NT2/D1 (cell line): ENCODE measurements around the gene SEL1L2.

Source experiments
- SUZ12 ChIP-seq: IDR thresholded peaks from 2 replicates; pipeline ENCODE4 v1.6.1; 2011; ENCODE audit not compliant: insufficient read length, insufficient read depth; ENCODE audit errors: extremely low read depth
- ZNF274 ChIP-seq: IDR thresholded peaks from 2 replicates; pipeline ENCODE4 v1.6.1; 2011; ENCODE audit warnings: mild to moderate bottlenecking, low read depth, low read length

DNA sequence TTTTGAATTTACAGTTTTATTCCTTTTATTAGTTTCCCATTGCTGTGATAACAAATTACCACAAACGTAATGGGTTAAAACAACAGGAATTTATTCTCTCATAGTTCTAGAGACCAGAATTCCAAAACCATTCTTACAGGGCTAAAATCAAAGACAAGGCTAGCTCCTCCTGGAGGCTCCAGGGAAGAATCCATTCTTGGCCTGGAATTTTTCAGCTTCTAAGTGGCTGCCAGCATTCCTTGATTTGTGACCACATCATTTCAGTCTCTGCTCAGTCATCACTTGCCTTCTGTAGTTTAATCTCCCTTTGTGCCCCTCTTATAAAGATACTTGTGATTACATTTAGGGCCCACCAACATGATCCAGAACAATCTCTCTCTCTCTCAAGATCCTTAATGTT, 897 bp upstream of the SEL1L2 start:
- TF ChIP-seq ZNF274, result no peak
- no peak for TF ChIP-seq SUZ12
